H1 (cell line): ENCODE measurements around the gene ERP44. TPM values are rescaled to one million over a fixed set of nuclear protein-coding genes. Genes with fewer than 3 reads are reported as not detected.
"Not testable (repeated sequence)": the region's sequence is repeated elsewhere in the genome, so short reads cannot be mapped to it uniquely, and the experiment has no call there.

Source experiments
- CTCF ChIA-PET: fragments of 300-600 bp; sonication (Branson Sonifier 250); formaldehyde crosslinking; loops from one replicate; lab custom pipeline; 2021; ENCODE audit not compliant: partially characterized antibody; lab: Charles Lee
- POLR2A ChIA-PET: fragments of 300-600 bp; sonication (Branson Sonifier 250); formaldehyde crosslinking; loops from one replicate; lab custom pipeline; 2021; ENCODE audit warnings: inconsistent platforms; ENCODE audit not compliant: partially characterized antibody; lab: Charles Lee
- DNase-seq, 2 experiments: peaks; one replicate each; pipeline versions ENCODE4 v3.0.0 to v3.0.0-alpha.2; 2010 to 2022; ENCODE audit warnings: low spot score in 2 of 2, low read depth in 1 of 2, mixed read lengths in 1 of 2
- FAIRE-seq: peaks from 2 replicates; lab custom pipeline; 2011; peaks lifted over from hg19 to GRCh38; lab: Jason Lieb, UNC
- H2AFZ ChIP-seq: 2 replicates; pipeline ENCODE4 v1.8.1; 2012; ENCODE audit warnings: low read length, inconsistent platforms
- H2AK5ac ChIP-seq: 2 replicates; pipeline ENCODE4 v1.6.1; 2013; ENCODE audit warnings: low read depth, low read length
- H2BK120ac ChIP-seq: replicated peaks from 2 replicates; pipeline ENCODE3; 2013; ENCODE audit warnings: low read depth, low read length, inconsistent platforms
- H2BK12ac ChIP-seq: 2 replicates; pipeline ENCODE4 v1.6.1; 2013; ENCODE audit warnings: low read depth, low read length
- H2BK15ac ChIP-seq: 2 replicates; pipeline ENCODE4 v1.6.1; 2013; ENCODE audit warnings: low read length
- H2BK20ac ChIP-seq: 2 replicates; pipeline ENCODE4 v1.6.1; 2013; ENCODE audit warnings: low read length
- H2BK5ac ChIP-seq: 2 replicates; pipeline ENCODE4 v1.6.1; 2013; ENCODE audit warnings: low read depth, low read length
- H3K14ac ChIP-seq: 2 replicates; pipeline ENCODE4 v1.6.1; 2013; ENCODE audit warnings: inconsistent platforms; ENCODE audit not compliant: insufficient read length
- H3K18ac ChIP-seq: 2 replicates; pipeline ENCODE4 v1.6.1; 2013; ENCODE audit warnings: low read length; ENCODE audit errors: extremely low read depth
- H3K23ac ChIP-seq: 2 replicates; pipeline ENCODE4 v1.6.1; 2013; ENCODE audit warnings: inconsistent platforms; ENCODE audit not compliant: insufficient read length
- H3K23me2 ChIP-seq: 2 replicates; pipeline ENCODE4 v1.6.1; 2013; ENCODE audit warnings: low read depth, low read length
- H3K27ac ChIP-seq: 2 replicates; pipeline ENCODE4 v1.6.1; 2011; ENCODE audit warnings: low read depth, low read length, inconsistent platforms
- H3K27me3 ChIP-seq, 4 experiments: replicated peaks in 1 of 4; 1 replicate in 1 of 4; 2 replicates in 3 of 4; pipeline versions ENCODE4 v1.6.1 to v1.8.1; 2011 to 2013; ENCODE audit warnings: low read length in 3 of 4, mild to moderate bottlenecking in 3 of 4, inconsistent platforms in 2 of 4, mixed read lengths in 2 of 4, moderate library complexity in 1 of 4; ENCODE audit not compliant: control insufficient read depth in 3 of 4, insufficient read depth in 3 of 4; ENCODE audit errors: extremely low read depth in 1 of 4
- H3K36me3 ChIP-seq, 4 experiments: 2 replicates each; pipeline versions ENCODE4 v1.6.1 to v1.8.1; 2011 to 2013; ENCODE audit warnings: mild to moderate bottlenecking in 4 of 4, low read length in 3 of 4, moderate library complexity in 2 of 4, control low read depth in 1 of 4, inconsistent platforms in 1 of 4; ENCODE audit not compliant: insufficient read depth in 4 of 4, control insufficient read depth in 2 of 4
- H3K4ac ChIP-seq: replicated peaks from 2 replicates; pipeline ENCODE3; 2013; ENCODE audit warnings: low read length, low read depth, mixed read lengths, inconsistent platforms; ENCODE audit not compliant: insufficient read length
- H3K4me1 ChIP-seq, 4 experiments: replicated peaks in 1 of 4; 1 replicate in 1 of 4; 2 replicates in 3 of 4; pipeline versions ENCODE4 v1.6.1 to v1.8.1; 2011 to 2013; ENCODE audit warnings: low read length in 3 of 4, inconsistent platforms in 2 of 4, mixed read lengths in 1 of 4; ENCODE audit not compliant: insufficient read depth in 4 of 4, control insufficient read depth in 3 of 4
- H3K4me2 ChIP-seq, 2 experiments: 2 replicates each; pipeline versions ENCODE4 v1.6.1 to v1.8.1; 2011 to 2013; ENCODE audit warnings: low read depth in 2 of 2, low read length in 2 of 2, control low read depth in 1 of 2, inconsistent platforms in 1 of 2, mild to moderate bottlenecking in 1 of 2; ENCODE audit not compliant: insufficient read depth in 1 of 2
- H3K4me3 ChIP-seq, 4 experiments: fragments of 200-600, 300-600 bp in 1 of 4; sonication (generic), shearing (Covaris generic), sonication (Bioruptor Twin) in 1 of 4; 2 replicates each; pipeline versions ENCODE4 v1.5.1 to v1.8.1; 2011 to 2016; ENCODE audit warnings: low read length in 4 of 4, low read depth in 3 of 4, control low read depth in 2 of 4, inconsistent platforms in 2 of 4, mild to moderate bottlenecking in 2 of 4, mixed read lengths in 1 of 4, moderate library complexity in 1 of 4; ENCODE audit not compliant: insufficient read depth in 2 of 4; ENCODE audit errors: extremely low read depth in 1 of 4
- H3K56ac ChIP-seq: replicated peaks from 2 replicates; pipeline ENCODE3; 2013; ENCODE audit warnings: low read depth, mild to moderate bottlenecking, mixed read lengths, low read length, inconsistent platforms; ENCODE audit not compliant: insufficient read length
- H3K79me1 ChIP-seq: 2 replicates; pipeline ENCODE4 v1.6.1; 2013; ENCODE audit warnings: low read depth, low read length, control low read depth
- H3K79me2 ChIP-seq, 2 experiments: 2 replicates each; pipeline versions ENCODE4 v1.6.1 to v1.8.1; 2012 to 2013; ENCODE audit warnings: low read length in 2 of 2, mild to moderate bottlenecking in 2 of 2, inconsistent platforms in 1 of 2; ENCODE audit not compliant: insufficient read depth in 2 of 2, control insufficient read depth in 1 of 2
- H3K9ac ChIP-seq, 4 experiments: replicated peaks in 1 of 4; 1 replicate in 1 of 4; 2 replicates in 3 of 4; pipeline versions ENCODE4 v1.6.1 to v1.8.1; 2011 to 2013; ENCODE audit warnings: low read depth in 3 of 4, low read length in 3 of 4, control low read depth in 2 of 4, mild to moderate bottlenecking in 2 of 4, moderate library complexity in 2 of 4, inconsistent platforms in 1 of 4; ENCODE audit errors: extremely low read depth in 1 of 4
- H3K9me3 ChIP-seq, 2 experiments: 2 replicates each; pipeline versions ENCODE4 v1.6.1 to v1.8.1; 2012 to 2013; ENCODE audit warnings: mild to moderate bottlenecking in 2 of 2, moderate library complexity in 2 of 2, control low read depth in 1 of 2, inconsistent platforms in 1 of 2, low read depth in 1 of 2, low read length in 1 of 2, mixed read lengths in 1 of 2; ENCODE audit not compliant: insufficient read depth in 2 of 2
- H4K20me1 ChIP-seq, 2 experiments: replicated peaks in 1 of 2; 2 replicates each; pipeline versions ENCODE3 to v1.8.1; 2011 to 2013; ENCODE audit warnings: inconsistent platforms in 2 of 2, low read length in 2 of 2, mild to moderate bottlenecking in 1 of 2; ENCODE audit not compliant: insufficient read depth in 2 of 2, control insufficient read depth in 1 of 2
- H4K5ac ChIP-seq: 2 replicates; pipeline ENCODE4 v1.6.1; 2013; ENCODE audit warnings: low read length, low read depth, mixed read lengths, inconsistent platforms; ENCODE audit not compliant: insufficient read length
- H4K8ac ChIP-seq: 2 replicates; pipeline ENCODE4 v1.8.0; 2013; ENCODE audit warnings: mild to moderate bottlenecking, moderate library complexity, low read length, inconsistent platforms; ENCODE audit not compliant: insufficient read depth; ENCODE audit errors: extremely low read depth
- H4K91ac ChIP-seq: replicated peaks from 2 replicates; pipeline ENCODE3; 2013; ENCODE audit warnings: low read length, mixed read lengths, inconsistent platforms; ENCODE audit not compliant: insufficient read length
- E2F6 ChIP-seq: IDR thresholded peaks from 2 replicates; pipeline ENCODE4 v1.6.1; 2012; ENCODE audit warnings: inconsistent platforms
- GABPA ChIP-seq: IDR thresholded peaks from 2 replicates; pipeline ENCODE4 v1.6.1; 2011; ENCODE audit warnings: mild to moderate bottlenecking, low read length, moderate library complexity, borderline replicate concordance; ENCODE audit not compliant: insufficient read depth
- KDM1A ChIP-seq: fragments of 200-600, 300-600 bp; sonication (generic); IDR thresholded peaks from 2 replicates; pipeline ENCODE4 v1.7.1; 2016; ENCODE audit warnings: mild to moderate bottlenecking, low read length, borderline replicate concordance
- RBBP5 ChIP-seq: IDR thresholded peaks from 2 replicates; pipeline ENCODE4 v1.7.1; 2012; ENCODE audit warnings: low read depth, mild to moderate bottlenecking, inconsistent platforms, low read length, moderate library complexity, borderline replicate concordance
- WGBS, 2 experiments: shearing (Covaris generic) in 1 of 2; methylation state at CpG; one replicate each; pipeline versions ENCODE4 v1.1.6 to v1.1.7; 2013 to 2015; ENCODE audit warnings: low lambda C conversion rate in 2 of 2, mixed read lengths in 2 of 2, inconsistent platforms in 1 of 2, low coverage in 1 of 2, missing lambda C conversion rate in 1 of 2; ENCODE audit not compliant: insufficient replicate concordance in 2 of 2, insufficient coverage in 1 of 2, insufficient read length in 1 of 2; ENCODE audit errors: extremely low coverage in 1 of 2, missing lambda C conversion rate in 1 of 2; 5-methylcytosine and 5-hydroxymethylcytosine counted together
- polyA plus RNA-seq, 7 experiments: library from polyadenylated mRNA; depleted of rRNA in 3 of 7; stranded (reverse) in 5 of 7; unstranded in 2 of 7; fragments of >200 nt in 5 of 7; fragments of 200-250 nt in 2 of 7; gene quantifications; 1 replicate in 5 of 7; 2 replicates in 1 of 7; 4 replicates in 1 of 7; pipeline versions ENCODE4 v1.2.1 to v1.2.3, GENCODE V29; 2011 to 2013; ENCODE audit warnings: missing spikeins in 2 of 7, mixed read lengths in 2 of 7
- total RNA-seq: library from RNA; stranded (reverse); fragmentation: NEBNext Ultra II Directional; extraction: Animal tissue kit (Norgen Biotek cat#: 25700); gene quantifications from 2 replicates; pipeline ENCODE4 v1.2.1, GENCODE V29; 2021

The ERP44 gene
- total and polyA plus RNA-seq, 2 of the 8 experiments (the other 6 are each of a cell fraction or from before 2014, with no cell fraction given): 5.7 to 15.6 TPM

- TF ChIP-seq RBBP5 (no peak), E2F6 (no peak), KDM1A (no peak), GABPA (no peak)
These were observed 28.4 kb downstream of the ERP44 start (continued) for GRCh38 chr9:100070104-100071041.

GRCh38 chr9:100069068-100069467 lies 29.7 kb downstream of the ERP44 start:
- H3K79me1 ChIP-seq, H2BK20ac ChIP-seq, FAIRE-seq, CTCF ChIA-PET, H3K79me2 ChIP-seq, H3K4me3 ChIP-seq, H3K4me2 ChIP-seq, H2AK5ac ChIP-seq, H3K56ac ChIP-seq, H2BK5ac ChIP-seq, H3K14ac ChIP-seq, H3K4me1 ChIP-seq, H3K36me3 ChIP-seq, H2BK120ac ChIP-seq, H3K9ac ChIP-seq, H3K23me2 ChIP-seq, H2BK15ac ChIP-seq, H3K27me3 ChIP-seq, H3K4ac ChIP-seq, H2AFZ ChIP-seq, H2BK12ac ChIP-seq, H4K8ac ChIP-seq, POLR2A ChIA-PET, H3K27ac ChIP-seq, H3K23ac ChIP-seq, DNase-seq, H4K5ac ChIP-seq, H4K20me1 ChIP-seq, H4K91ac ChIP-seq, H3K18ac ChIP-seq: not testable (repeated sequence)
- WGBS, 2 experiments: no CpG with 5 or more reads among the region's 3 CpGs
- peaks cover 2 to 12% of the 10 kb centered on the region in 2 experiments; a peak in 2 of 4 replicates for H3K9me3 ChIP-seq
